ENCODE data around the gene TUBA4A.

GRCh38 chr2:219213026-219213415 lies 40.7 kb downstream of the TUBA4A start:
- TF ChIP-seq CTCF (IDR thresholded peaks at IDR 0.05): no peak
- TF ChIP-seq POLR2A (IDR thresholded peaks at IDR 0.05): no peak

Measured in testis (tissue), 2 donors.